ENCODE results near the gene MMP7. TPM values are rescaled to one million over a fixed set of nuclear protein-coding genes. Genes with fewer than 3 reads are reported as not detected.

The MMP7 gene
- total and polyA plus RNA-seq, 2 experiments from 2014 or later, result 2.8 to 5.0 TPM

DNA sequence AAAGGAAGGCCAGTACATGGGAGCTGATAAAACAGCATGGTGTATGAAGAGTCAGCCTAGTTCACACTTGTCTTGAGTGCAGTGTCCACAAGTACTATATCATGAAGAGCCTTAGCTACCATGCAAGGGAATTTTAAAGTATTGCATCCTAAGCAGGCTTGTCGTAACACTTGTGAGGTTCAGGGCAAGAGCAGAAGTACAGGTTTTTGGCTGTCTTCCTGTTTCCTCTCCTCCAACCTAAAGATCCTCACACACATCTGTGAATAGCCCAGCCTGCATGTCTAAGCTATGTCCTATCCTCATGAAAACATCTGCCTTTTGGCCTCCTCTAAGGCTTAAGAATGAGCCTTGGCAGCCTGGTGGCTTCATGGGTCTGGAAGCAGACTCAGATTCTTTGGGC, 43.3 kb downstream of the MMP7 start:
- Histone ChIP-seq H3K4me3 (no peak overlapping the region), H3K36me3 (replicated peaks; ENCODE audit: insufficient read depth, low read depth) (no peaks in the 10 kb centered on the region), H3K79me2 (no peaks in the 10 kb centered on the region), H3K9me3 (ENCODE audit: low read depth) (no peaks in the 10 kb centered on the region), H3K9me2 (replicated peaks; ENCODE audit: insufficient read depth) (no peaks in the 10 kb centered on the region), H2AFZ (no peak overlapping the region), H3K27ac (no peak overlapping the region), H4K20me1 (ENCODE audit: insufficient read depth, poor library complexity, severe bottlenecking) (no peaks in the 10 kb centered on the region), H3K4me2 (no peak overlapping the region), H3K27me3 (no peaks in the 10 kb centered on the region), H3K4me1 (ENCODE audit: insufficient read depth) (no peaks in the 10 kb centered on the region)
- WGBS (ENCODE audit: low lambda C conversion rate, missing lambda C conversion rate), result 53% methylated on average over 1 of the region's 1 CpG
- DNase-seq (ENCODE audit: low spot score), result no peak
- TF ChIP-seq EZH2phosphoT487 (IDR thresholded peaks at IDR 0.05; ENCODE audit: low read depth, severe bottlenecking, unreplicated experiment), result no peak
- no peak for TF ChIP-seq EZH2 (IDR thresholded peaks at IDR 0.05; ENCODE audit: borderline replicate concordance)
- TF ChIP-seq, protein P1, sequence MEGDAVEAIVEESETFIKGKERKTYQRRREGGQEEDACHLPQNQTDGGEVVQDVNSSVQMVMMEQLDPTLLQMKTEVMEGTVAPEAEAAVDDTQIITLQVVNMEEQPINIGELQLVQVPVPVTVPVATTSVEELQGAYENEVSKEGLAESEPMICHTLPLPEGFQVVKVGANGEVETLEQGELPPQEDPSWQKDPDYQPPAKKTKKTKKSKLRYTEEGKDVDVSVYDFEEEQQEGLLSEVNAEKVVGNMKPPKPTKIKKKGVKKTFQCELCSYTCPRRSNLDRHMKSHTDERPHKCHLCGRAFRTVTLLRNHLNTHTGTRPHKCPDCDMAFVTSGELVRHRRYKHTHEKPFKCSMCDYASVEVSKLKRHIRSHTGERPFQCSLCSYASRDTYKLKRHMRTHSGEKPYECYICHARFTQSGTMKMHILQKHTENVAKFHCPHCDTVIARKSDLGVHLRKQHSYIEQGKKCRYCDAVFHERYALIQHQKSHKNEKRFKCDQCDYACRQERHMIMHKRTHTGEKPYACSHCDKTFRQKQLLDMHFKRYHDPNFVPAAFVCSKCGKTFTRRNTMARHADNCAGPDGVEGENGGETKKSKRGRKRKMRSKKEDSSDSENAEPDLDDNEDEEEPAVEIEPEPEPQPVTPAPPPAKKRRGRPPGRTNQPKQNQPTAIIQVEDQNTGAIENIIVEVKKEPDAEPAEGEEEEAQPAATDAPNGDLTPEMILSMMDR (IDR thresholded peaks at IDR 0.05; ENCODE audit: poor library complexity), result no peak

- no peaks in the 10 kb centered on the region for H3K27me3 ChIP-seq
- H3K9me3 ChIP-seq (ENCODE audit: low read depth), result no peaks in the 10 kb centered on the region
- H3K79me2 ChIP-seq, result no peaks in the 10 kb centered on the region
- no peaks in the 10 kb centered on the region for H3K9me2 ChIP-seq (replicated peaks; ENCODE audit: insufficient read depth)
- no peak overlapping the region for H2AFZ ChIP-seq
- no peak overlapping the region for H3K4me2 ChIP-seq
- H3K27ac ChIP-seq, result no peak overlapping the region
- WGBS (ENCODE audit: low lambda C conversion rate, missing lambda C conversion rate), result 96% methylated on average over 2 of the region's 2 CpGs
- TF ChIP-seq EZH2phosphoT487 (IDR thresholded peaks at IDR 0.05; ENCODE audit: low read depth, severe bottlenecking, unreplicated experiment) (no peak), EZH2 (IDR thresholded peaks at IDR 0.05; ENCODE audit: borderline replicate concordance) (no peak)
- TF ChIP-seq, protein P1 (IDR thresholded peaks at IDR 0.05; ENCODE audit: poor library complexity), result no peak
- H3K4me1 ChIP-seq (ENCODE audit: insufficient read depth), result no peaks in the 10 kb centered on the region
- H3K4me3 ChIP-seq, result no peak overlapping the region
- no peaks in the 10 kb centered on the region for H4K20me1 ChIP-seq (ENCODE audit: insufficient read depth, poor library complexity, severe bottlenecking)
- H3K36me3 ChIP-seq (replicated peaks; ENCODE audit: insufficient read depth, low read depth), result no peaks in the 10 kb centered on the region
- no peak for DNase-seq (ENCODE audit: low spot score)
Measured at GRCh38 chr11:102486584-102486983, 44.0 kb downstream of the MMP7 start.

GRCh38 chr11:102485095-102485722, 45.3 kb downstream of the MMP7 start:
- Histone ChIP-seq H3K4me2 (no peak overlapping the region), H3K9me2 (replicated peaks; ENCODE audit: insufficient read depth) (no peaks in the 10 kb centered on the region), H3K79me2 (no peaks in the 10 kb centered on the region), H3K4me1 (ENCODE audit: insufficient read depth) (no peaks in the 10 kb centered on the region), H3K27me3 (no peaks in the 10 kb centered on the region), H4K20me1 (ENCODE audit: insufficient read depth, poor library complexity, severe bottlenecking) (no peaks in the 10 kb centered on the region), H3K36me3 (replicated peaks; ENCODE audit: insufficient read depth, low read depth) (no peaks in the 10 kb centered on the region), H3K27ac (no peak overlapping the region), H3K4me3 (no peak overlapping the region), H3K9me3 (ENCODE audit: low read depth) (no peaks in the 10 kb centered on the region), H2AFZ (no peak overlapping the region)
- no peak for TF ChIP-seq EZH2 (IDR thresholded peaks at IDR 0.05; ENCODE audit: borderline replicate concordance)
- TF ChIP-seq EZH2phosphoT487 (IDR thresholded peaks at IDR 0.05; ENCODE audit: low read depth, severe bottlenecking, unreplicated experiment), result no peak
- TF ChIP-seq, protein P1 (IDR thresholded peaks at IDR 0.05; ENCODE audit: poor library complexity), result no peak
- 76% methylated on average over 2 of the region's 2 CpGs for WGBS (ENCODE audit: low lambda C conversion rate, missing lambda C conversion rate)
- DNase-seq (ENCODE audit: low spot score), result no peak

All from hepatocyte (in vitro differentiated cells).